Ascending aorta (tissue), 2 donors: Measurements from ENCODE around the gene SLC38A9. TPM values are rescaled to one million over a fixed set of nuclear protein-coding genes. Genes with fewer than 3 reads are reported as not detected.

Experiments
- DNase-seq, 2 donors: peaks; one replicate each; pipeline ENCODE4 v3.0.0-alpha.2; 2019; ENCODE audit warnings: low spot score in 2 of 2
- H3K27ac ChIP-seq, 2 donors: fragments of 200-600 bp; sonication (generic); one replicate each; pipeline ENCODE4 v1.5.1; 2016 to 2017; ENCODE audit warnings: mild to moderate bottlenecking in 1 of 2
- H3K27me3 ChIP-seq: fragments of 200-600 bp; sonication (generic); one replicate; pipeline ENCODE4 v1.5.1; 2017
- H3K36me3 ChIP-seq, 2 donors: fragments of 200-600 bp; sonication (generic); one replicate each; pipeline ENCODE4 v1.5.1; 2016
- H3K4me1 ChIP-seq, 2 donors: fragments of 200-600 bp; sonication (generic); one replicate each; pipeline ENCODE4 v1.5.1; 2016 to 2017; ENCODE audit warnings: mild to moderate bottlenecking in 1 of 2
- H3K4me3 ChIP-seq, 2 donors: fragments of 200-600 bp; sonication (generic); one replicate each; pipeline ENCODE4 v1.5.1; 2016 to 2017; ENCODE audit warnings: mild to moderate bottlenecking in 1 of 2
- H3K9me3 ChIP-seq, 2 donors: fragments of 200-600 bp; sonication (generic); one replicate each; pipeline ENCODE4 v1.5.1; 2016
- intact Hi-C: fragments of 100-400 bp; cut with DNase I; formaldehyde crosslinking; loops from one replicate; pipeline ENCODE4 v1.15.1; 2023
- total RNA-seq: library from RNA; depleted of rRNA; stranded (reverse); fragments of >200 nt; gene quantifications from one replicate; pipeline ENCODE4 v1.1.0, GENCODE V29; 2016
- TF ChIP-seq, protein P1 (sequence below), 3 experiments: fragments of 200-600 bp in 2 of 3; fragments of 450-650 bp in 1 of 3; sonication (generic) in 2 of 3; IDR thresholded peaks; one replicate each; pipeline ENCODE4 v1.5.1; 2016 to 2019; ENCODE audit warnings: antibody characterized with exemption in 3 of 3, mild to moderate bottlenecking in 1 of 3, moderate library complexity in 1 of 3

The SLC38A9 gene
- total RNA-seq, 1 donor from 2014 or later: 1.8 TPM

GRCh38 chr5:55599148-55600050 lies 112.7 kb downstream of the SLC38A9 start:
- intact Hi-C loops: loop anchor here (2.0 to 5.0 kb wide), 3 partner anchors 35 to 162 kb away; no protein-coding TSS in a partner anchor
- DNase-seq: no peak
- Histone ChIP-seq H3K27ac (peak overlapping the region; percentile 92 to 93), H3K36me3 (no peaks in the 10 kb centered on the region), H3K27me3 (no peaks in the 10 kb centered on the region), H3K4me1 (peaks cover 21 to 75% of the 10 kb centered on the region in 2 donors), H3K9me3 (no peaks in the 10 kb centered on the region), H3K4me3 (no peak overlapping the region)
- TF ChIP-seq, protein P1, sequence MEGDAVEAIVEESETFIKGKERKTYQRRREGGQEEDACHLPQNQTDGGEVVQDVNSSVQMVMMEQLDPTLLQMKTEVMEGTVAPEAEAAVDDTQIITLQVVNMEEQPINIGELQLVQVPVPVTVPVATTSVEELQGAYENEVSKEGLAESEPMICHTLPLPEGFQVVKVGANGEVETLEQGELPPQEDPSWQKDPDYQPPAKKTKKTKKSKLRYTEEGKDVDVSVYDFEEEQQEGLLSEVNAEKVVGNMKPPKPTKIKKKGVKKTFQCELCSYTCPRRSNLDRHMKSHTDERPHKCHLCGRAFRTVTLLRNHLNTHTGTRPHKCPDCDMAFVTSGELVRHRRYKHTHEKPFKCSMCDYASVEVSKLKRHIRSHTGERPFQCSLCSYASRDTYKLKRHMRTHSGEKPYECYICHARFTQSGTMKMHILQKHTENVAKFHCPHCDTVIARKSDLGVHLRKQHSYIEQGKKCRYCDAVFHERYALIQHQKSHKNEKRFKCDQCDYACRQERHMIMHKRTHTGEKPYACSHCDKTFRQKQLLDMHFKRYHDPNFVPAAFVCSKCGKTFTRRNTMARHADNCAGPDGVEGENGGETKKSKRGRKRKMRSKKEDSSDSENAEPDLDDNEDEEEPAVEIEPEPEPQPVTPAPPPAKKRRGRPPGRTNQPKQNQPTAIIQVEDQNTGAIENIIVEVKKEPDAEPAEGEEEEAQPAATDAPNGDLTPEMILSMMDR (IDR thresholded peaks at IDR 0.05): no peak

DNA sequence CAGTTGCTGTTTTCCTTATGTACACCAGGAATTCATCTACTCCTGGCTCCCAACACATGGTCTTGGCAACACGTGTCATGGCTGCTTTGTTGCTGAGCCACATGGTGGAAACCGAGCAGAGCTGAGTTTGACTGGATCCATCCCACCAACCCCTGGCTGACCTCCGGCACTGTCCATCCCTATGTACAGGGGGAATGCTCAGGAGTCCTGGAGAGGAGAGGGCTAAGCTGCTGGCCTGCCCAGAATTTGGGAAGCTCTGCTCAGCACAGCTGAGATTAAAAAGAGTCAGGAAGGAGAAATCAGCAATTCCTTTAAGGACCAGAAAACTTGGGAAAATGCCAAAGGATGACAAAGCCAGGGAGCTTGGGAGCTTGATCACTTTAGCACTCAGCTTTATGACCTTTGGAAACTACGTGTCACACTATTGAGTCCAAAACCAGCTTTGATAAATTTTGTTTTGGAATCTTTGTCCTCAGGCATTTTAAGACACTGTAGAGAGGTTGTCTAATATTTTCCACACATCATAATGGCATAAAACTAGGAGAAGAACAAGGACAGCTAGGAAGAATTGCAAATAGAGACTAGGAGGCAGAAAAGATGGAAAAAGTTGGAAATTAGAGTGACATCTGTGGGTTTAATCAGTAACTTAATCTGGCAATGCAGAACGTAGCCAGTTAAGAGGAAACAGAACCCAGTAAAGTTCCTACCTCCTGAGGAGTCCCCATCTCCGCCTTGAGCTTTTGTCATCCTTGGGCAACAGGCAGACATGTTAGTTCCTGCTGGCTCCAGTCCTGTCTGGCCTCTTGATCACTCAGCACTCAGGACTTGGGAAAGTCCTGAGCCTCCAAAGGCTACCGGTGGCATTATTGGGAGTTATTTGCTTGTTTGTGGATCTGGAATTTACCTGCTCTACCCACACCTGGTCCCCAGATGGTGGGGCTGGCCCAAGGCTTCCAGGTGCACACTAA lies 114.8 kb downstream of the SLC38A9 start:
- no peak overlapping the region for H3K4me3 ChIP-seq
- H3K27me3 ChIP-seq: no peaks in the 10 kb centered on the region
- no peaks in the 10 kb centered on the region for H3K9me3 ChIP-seq
- H3K27ac ChIP-seq: peak overlapping the region; percentile 92 to 93
- intact Hi-C loops: loop anchor here (1.0 to 2.0 kb wide), 2 partner anchors 20 to 28 kb away; no protein-coding TSS in a partner anchor
- peaks cover 11 to 66% of the 10 kb centered on the region in 2 donors for H3K4me1 ChIP-seq
- TF ChIP-seq, protein P1 (IDR thresholded peaks at IDR 0.05): no peak
- DNase-seq: peak in 1 of 2 donors; percentile 84
- H3K36me3 ChIP-seq: no peaks in the 10 kb centered on the region

GRCh38 chr5:55594671-55595070 lies 117.5 kb downstream of the SLC38A9 start:
- H3K4me3 ChIP-seq: no peak overlapping the region
- no peak for DNase-seq
- no peaks in the 10 kb centered on the region for H3K36me3 ChIP-seq
- H3K27me3 ChIP-seq: no peaks in the 10 kb centered on the region
- TF ChIP-seq, protein P1 (IDR thresholded peaks at IDR 0.05): no peak
- H3K27ac ChIP-seq: peak overlapping the region; percentile 45 to 49
- intact Hi-C loops: no loop called here
- no peaks in the 10 kb centered on the region for H3K9me3 ChIP-seq
- peaks cover 5 to 44% of the 10 kb centered on the region in 2 donors for H3K4me1 ChIP-seq

DNA sequence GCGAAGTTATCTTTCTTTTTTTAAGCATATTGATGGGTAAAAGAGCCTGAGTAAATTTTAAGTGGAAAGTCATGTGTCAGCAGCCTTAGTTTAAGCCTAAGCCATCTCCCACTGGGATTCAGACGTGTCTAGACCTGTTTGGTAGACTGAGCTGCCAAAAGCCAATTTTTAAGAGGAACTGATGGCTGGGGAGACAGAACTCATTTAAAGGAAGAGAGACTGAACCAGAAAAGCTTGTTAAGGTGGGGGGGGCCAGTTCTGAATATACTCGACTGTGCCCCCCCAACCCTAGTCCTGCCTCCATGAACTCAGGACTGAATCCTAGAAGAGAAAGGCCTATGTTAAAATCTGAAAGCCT lies 119.0 kb downstream of the SLC38A9 start:
- TF ChIP-seq, protein P1 (IDR thresholded peaks at IDR 0.05): no peak
- no peak for DNase-seq
- Histone ChIP-seq H3K4me1 (peaks cover 5 to 32% of the 10 kb centered on the region in 2 donors), H3K27me3 (no peaks in the 10 kb centered on the region), H3K36me3 (no peaks in the 10 kb centered on the region), H3K9me3 (no peaks in the 10 kb centered on the region), H3K27ac (peak overlapping the region; percentile 40 to 54), H3K4me3 (no peak overlapping the region)
- intact Hi-C loops: no loop called here

- peak overlapping the region; percentile 40 to 54 for H3K27ac ChIP-seq
- no peaks in the 10 kb centered on the region for H3K9me3 ChIP-seq
- no peak overlapping the region for H3K4me3 ChIP-seq
- TF ChIP-seq, protein P1 (IDR thresholded peaks at IDR 0.05): no peak
- H3K4me1 ChIP-seq: peaks cover 2 to 27% of the 10 kb centered on the region in 2 donors
- no peaks in the 10 kb centered on the region for H3K36me3 ChIP-seq
- H3K27me3 ChIP-seq: no peaks in the 10 kb centered on the region
- DNase-seq: no peak
- intact Hi-C loops: no loop called here
Observed at GRCh38 chr5:55592388-55593114, 119.6 kb downstream of the SLC38A9 start.
